ENCODE data around the gene GTPBP6. TPM values are rescaled to one million over a fixed set of nuclear protein-coding genes. Genes with fewer than 3 reads are reported as not detected.
"Not testable (repeated sequence)": the region's sequence is repeated elsewhere in the genome, so short reads cannot be mapped to it uniquely, and the experiment has no call there.

The GTPBP6 gene
- total RNA-seq, 1 donor from 2014 or later, result 54.1 TPM

DNA sequence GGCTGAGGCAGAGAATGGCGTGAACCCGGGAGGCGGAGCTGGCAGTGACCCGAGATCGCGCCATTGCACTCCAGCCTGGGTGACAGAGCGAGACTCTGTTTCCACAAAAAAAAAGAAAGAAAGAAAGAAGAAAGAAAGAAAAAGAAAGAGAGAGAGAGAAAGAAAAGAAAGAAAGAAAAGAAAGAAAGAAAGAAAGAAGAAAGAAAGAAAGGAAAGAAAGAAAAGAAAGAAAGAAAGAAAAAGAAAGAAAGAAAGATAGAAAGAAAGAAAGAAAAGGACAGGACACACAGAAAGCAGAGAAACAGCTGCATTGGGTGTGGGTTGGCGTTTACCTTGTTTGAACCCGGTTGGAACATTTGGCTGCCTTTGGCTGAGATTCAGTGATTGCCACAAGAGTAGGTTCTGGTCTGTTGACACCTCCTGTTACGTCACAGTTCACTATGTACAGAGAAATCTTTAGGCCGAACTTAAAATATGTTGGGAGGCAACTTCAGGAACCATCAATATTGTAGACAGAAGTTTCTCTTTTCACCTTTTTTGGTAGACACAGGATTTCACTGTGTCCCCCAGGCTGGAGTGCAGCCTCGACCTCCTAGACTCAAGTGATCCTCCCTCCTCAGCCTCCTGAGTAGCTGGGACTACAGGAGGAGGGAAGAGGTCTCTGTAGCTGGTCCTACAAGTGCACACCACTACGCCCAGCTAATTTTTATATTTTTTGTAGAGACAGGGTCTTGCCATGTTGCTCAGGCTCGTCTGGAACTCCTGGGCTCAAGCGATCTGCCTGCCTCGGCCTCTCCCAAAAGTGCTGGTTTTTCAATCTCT, 53.8 kb downstream of the GTPBP6 start:
- DNase-seq (ENCODE audit: low spot score), result peak; percentile 13

DNA sequence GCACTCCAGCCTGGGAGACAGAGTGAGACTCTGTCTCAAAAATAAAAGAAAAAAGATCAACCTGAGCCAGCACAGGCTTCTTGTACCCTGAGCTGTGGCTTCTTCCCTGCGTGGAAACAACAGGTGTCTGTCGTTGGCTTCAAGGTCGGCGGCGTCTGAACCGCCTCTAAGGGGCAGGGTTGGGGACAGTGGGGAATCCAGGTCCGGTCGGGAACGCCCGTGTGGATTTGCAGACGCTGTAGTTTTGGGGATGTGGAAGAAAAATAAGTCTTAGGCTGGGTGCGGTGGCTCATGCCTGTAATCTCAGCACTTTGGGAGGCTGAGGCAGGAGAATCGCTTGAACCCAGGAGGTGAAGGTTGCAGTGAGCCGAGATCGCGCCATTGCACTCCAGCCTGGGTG, 54.6 kb downstream of the GTPBP6 start:
- not testable (repeated sequence) for DNase-seq (ENCODE audit: low spot score)

DNA sequence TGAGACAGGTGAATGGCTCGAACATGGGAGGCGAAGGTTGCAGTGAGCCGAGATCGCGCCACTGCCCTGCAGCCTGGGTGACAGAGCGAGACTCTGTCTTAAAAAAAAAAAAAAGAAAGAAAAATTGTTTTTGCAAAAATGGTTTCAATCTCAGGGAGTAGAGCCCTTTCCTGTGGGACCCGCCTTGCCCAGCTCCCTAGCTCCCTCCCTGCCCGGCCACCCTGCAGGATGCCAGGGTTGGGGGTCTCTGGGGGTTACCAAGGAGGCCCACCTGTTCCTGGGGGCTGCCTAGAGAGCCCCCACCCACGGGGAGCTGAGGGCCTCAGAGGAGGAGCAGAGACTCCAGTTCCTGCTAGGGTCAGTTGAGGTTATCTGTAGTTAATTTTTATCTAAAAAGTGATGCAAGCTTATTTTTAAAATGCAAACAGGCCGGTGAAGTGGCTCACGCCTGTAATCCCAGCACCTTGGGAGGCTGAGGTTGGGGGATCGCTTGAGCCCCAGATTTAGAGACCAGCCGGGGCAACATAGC, 56.2 kb downstream of the GTPBP6 start:
- DNase-seq (ENCODE audit: low spot score), result no peak

DNA sequence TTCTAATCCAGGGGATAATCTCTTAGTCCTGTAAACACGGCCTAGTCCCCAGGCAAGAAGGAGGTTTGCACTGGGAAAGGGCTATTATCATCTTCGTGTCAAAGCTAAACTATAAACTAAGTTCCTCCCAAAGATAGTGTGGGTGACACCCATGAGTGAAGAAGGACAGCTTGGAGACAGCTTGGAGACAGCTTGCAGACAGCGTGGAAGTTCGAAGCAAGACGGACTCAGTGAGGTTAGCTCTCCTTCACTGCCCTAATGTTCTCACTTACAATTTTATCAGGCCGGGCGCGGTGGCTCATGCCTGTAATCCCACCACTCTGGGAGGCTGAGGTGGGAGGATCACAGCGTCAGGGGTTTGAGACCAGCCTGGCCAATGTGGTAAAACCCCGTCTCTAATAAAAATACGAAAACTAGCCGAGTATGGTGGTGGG, 56.7 kb downstream of the GTPBP6 start:
- DNase-seq (ENCODE audit: low spot score), result no peak

DNA sequence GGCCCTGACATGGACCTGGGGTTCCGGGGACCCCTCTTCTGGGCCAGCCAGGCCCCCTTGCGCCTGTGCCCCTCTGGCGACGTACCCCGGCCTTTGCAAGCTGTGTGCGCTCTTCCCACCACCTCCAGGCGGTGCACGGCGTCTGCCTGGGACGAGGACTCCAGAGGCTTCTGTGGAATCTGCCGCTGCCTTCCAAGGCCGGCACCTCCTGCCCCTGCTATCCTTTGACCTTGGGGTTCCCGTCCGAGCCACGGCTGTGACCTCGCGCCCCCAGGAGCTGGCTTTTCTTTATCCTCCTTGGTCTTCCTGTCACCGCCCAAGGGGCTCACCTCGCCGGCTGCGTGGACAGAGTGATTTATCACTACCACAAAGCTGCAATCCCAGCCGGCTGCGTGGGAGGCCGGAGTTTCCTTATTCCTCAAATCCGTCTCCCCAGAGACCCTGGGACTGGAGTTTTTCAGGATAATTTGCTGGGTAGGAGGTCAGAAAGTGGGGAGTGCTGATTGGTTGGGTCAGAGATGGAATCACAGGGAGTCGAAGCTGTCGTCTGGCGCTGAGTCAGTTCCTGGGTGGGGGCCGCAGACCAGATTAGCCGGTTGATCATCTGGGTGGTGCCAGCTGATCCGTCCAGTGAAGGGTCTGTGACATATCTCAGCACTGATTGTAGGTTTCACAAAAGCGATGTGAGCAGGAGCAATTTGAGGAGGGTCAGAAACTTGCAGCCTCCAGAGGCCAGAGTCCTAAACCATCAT, 57.3 kb downstream of the GTPBP6 start:
- DNase-seq (ENCODE audit: low spot score), result no peak

DNA sequence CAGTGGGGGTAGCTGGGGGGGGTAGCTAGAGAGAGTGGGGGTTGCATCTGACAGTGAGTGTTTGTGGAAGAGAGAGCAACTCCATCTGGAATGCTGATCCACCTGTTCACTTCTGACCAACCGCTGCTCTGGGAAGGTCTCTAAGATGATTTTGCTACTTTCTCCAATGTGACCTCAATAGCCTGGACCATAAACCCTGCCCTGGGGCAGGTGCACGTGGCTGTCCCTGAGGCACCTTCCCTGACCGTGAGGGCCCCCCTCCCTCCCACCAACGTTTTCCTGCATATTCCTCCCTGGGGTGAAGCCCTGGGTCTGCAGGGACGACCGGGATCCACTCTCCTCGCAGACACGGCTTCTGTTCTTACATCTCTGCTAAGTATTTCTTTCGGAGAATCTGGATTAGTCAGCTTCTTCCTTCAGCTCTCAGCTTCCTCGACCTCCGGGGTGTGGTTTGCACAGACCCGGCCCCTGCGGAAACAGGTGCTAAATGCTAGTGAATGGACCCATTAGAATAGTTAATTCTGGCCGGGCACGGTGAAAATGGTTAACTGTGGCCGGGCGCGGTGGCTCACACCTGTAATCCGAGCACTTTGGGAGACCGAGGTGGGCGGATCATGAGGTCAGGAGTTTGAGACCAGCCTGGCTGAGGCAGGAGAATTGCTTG, 58.8 kb downstream of the GTPBP6 start:
- DNase-seq (ENCODE audit: low spot score), result no peak

DNA sequence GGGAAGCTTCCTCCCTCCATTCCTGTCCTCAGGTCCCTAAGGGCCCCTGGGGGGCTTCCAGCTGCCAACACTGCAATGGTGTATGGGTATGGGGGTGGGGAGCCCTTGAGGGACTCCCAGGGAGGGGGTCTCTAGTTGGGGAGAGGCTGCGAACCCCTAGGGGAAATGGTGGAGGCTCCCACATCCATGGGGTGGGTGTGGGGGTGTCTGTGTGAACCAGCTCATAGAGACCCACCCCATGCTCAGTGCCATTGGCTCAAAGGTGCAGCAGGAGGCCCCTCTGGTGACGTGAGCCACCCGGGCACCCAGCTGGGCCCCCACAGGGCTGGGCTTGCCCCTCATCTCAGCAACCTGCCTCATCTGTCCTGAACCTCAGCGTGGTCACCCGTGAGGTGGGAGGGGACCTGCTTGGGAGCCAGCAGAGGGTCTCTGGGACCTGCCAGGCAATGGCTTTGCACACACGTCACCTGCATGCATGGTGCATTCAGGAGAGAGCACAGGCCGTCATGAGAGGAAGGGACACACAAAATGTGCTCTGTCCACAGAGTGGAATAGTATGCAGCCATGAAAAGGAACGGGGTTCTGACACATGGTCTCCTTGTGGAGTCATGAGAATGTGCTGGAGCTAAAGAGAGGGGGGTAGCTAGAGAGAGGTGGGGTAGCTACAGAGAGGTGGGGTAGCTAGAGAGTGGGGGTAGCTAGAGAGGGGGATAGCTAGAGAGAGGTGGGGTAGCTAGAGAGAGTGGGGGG, 60.1 kb downstream of the GTPBP6 start:
- no peak for DNase-seq (ENCODE audit: low spot score)

DNA sequence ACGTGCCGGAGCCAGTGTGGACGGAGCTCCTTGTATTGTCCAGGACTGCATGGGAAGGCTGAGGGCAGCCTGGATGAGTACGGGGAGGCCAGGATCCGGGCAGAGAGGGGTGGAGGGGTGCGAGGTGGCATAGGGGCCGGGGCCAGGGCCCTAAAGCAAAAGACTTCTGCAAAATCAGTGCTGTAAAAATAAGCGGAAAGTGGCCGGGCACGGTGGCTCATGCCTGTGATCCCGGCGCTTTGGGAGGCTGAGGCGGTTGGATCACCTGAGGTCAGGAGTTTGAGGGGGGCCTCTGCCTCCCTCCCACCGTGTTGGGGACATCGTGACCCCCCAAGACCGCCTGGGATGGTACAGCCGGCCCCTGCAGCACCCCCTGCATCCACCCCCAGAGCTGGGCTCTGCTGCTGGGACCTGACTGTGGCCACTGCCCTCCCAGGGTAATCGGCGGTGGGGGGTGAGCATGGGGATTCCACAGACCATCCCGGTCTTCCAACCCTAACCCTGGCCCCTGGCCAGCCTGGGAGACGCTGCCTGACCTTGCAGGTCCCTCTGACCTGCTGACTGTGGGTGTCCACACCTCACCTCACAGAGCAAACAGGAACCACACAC, 60.8 kb downstream of the GTPBP6 start:
- DNase-seq (ENCODE audit: low spot score), result no peak

DNA sequence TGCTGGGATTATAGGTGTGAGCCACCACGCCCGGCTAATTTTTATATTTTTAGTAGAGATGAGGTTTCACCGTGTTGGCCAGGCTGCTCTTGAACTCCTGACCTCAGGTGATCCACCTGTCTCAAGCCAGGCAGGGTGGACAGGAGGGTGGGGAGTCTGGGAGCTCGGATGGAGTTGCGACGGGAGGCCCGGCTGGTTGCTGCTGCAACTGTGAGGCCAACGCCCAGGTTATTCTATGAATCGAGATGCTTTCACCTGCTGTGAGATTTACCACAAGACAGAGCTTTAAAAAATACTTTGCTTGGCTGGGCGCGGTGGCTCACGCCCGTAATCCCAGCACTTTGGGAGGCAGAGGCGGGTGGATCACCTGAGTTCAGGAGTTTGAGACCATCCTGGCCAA, 61.5 kb downstream of the GTPBP6 start:
- not testable (repeated sequence) for DNase-seq (ENCODE audit: low spot score)

DNA sequence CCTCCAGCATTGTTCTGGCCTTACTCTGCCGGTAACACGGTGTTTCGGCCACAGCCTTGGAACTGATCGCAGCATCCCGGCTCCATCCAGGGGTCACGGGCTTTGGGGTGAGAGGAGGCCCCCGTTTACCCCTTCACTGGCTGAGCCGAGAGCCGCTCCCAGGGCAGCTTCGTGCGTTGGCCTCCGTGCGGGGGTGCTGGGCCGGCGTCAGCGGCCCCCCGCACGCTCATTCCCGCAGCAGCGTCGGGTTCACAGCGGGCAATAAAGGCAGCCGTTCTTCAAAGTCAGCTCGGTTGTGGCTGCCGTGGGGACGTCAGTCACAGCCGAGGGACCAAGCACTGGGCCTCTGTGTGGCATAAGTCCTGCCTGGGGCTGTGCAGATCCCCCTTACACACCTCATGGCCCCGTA, 62.7 kb downstream of the GTPBP6 start:
- no peak for DNase-seq (ENCODE audit: low spot score)

Other genes with a start within 250 kb of the GTPBP6 start
- 34.8 TPM for gene PLCXD1, start 37.4 kb downstream of the GTPBP6 start, total RNA-seq
- 27.1 TPM for gene PPP2R3B, start 68.1 kb upstream of the GTPBP6 start, total RNA-seq

Data from mucosa of gallbladder (tissue), 1 donor.